ENCODE results near the gene B4GALT5.
"Not testable (repeated sequence)": the region's sequence is repeated elsewhere in the genome, so short reads cannot be mapped to it uniquely, and the experiment has no call there.

B4GALT5 gene

DNA sequence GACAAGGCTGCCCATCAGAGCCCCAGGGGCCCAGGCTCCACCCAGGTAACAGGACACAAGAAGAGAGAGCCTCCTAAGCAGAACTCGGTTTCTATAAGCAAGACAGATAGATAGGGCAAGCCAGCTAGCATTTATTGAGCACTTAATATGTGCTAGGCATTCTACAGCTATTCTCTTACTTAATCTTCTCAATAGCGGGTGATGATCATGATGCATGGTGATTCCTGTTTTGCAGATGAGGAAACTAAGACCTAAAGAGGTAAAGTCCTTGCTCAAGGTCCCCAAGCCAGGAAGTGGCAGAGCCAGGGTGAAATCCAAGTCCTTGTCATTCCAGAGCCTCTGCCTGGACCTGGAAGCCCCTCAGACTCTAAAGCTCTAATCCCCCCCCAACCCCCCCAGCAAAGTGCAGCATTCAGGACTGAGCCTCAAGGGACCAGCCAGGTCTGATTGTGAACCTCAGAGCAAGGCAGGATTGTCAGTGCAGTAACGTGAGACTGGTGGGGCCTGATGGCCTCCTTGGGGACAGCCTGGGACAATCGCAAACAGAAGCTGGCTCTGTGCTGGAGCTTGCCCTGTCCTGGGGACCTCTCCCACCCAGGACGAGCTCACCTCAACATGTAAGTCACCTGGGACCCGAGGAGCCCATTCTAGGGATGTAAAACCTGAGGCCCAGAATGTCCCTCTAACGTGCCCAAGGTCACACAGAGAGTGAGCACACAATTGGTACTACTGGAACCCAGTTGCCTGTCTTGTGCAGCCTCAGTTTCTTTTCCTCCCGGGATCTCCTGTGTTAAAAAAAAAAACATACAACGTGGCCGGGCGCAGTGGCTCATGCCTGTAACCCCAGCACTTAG, 97.3 kb downstream of the B4GALT5 start:
- Histone ChIP-seq H3K27ac (no peak overlapping the region), H3K4me3 (no peak overlapping the region)

DNA sequence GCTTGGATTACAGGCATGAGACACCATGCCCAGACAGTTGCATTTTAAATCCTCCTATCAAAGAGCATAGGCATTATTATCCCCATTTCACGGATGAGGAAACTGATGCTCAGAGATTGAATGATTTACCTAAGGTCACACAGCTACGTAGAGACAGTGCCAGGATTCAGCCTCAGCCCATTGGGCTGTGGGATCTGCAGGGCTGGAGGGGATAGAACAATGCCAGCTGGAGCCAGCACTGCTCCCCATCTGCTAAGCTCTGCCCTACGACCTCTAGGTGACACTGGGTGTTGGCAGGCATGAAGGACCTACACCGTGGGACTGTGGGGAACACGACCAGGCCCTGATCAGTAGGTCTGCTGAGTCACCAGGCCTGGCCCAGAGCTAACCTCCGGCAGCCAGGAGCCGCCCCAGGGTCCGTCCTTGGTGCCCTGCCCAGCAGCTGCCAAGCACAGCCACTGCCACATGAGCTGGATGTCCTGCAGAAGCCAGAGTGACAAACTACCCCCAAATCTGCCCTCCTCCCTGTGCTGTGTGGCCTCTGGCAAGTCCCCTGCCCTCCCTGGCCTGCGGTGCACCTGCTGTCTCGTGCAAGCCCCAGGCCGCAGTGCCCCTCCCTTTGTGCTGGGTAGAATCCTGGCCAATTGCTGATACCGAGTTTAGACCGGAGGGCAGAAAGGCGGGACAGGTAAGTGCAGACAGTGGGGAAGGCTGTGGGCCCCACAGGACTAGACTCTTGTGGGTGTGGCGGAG, 98.1 kb downstream of the B4GALT5 start:
- Histone ChIP-seq H3K27ac (no peak overlapping the region), H3K4me3 (no peak overlapping the region)

DNA sequence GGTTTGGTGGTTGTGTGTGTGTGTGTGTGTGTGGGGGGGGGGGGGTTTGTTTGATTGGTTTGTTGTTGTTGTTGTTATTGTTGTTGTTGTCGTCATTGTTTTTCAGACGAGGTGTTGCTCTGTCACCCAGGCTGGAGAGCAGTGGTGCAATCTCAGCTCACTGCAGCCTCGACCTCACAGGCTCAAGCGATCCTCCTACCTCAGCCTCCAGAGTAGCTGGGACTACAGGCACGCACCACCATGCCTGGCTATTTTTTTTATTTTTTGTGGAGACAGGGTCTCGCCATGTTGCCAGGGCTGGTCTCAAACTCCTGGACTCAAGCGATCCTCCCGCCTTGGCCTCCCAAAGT, 98.7 kb downstream of the B4GALT5 start:
- H3K4me3 ChIP-seq, H3K27ac ChIP-seq: not testable (repeated sequence)

DNA sequence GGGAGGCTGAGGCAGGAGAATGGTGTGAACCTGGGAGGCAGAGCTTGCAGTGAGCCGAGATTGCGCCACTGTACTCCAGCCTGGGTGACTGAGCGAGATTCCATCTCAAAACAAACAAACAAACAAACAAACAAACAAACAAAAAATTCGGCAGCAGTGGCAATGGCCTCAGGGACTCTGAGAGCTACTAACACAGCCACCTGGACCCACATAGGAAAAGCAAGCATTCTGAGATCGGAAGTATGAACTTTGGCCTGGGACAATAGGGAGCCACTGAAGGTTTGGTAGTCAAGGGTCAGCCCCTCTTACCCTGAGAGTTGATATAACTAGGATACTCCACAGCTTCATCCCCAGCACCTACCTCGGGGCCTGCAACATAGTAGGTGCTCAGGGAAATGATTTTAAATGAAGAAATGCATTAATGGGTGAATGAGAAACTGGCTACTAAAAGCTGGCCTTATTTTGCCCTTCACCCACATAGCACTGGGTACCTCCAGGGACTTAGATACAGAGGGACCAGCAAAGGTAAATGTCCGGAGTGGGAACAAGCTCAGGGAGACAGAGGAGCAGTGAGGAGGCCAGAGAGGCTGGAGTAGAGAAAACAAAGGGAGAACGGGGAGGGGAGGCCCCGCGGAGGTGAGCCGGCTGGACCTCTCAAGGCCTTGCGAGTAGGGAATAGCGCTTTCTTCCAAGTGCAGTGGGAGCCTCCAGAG, 99.2 kb downstream of the B4GALT5 start:
- H3K4me3 ChIP-seq: no peak overlapping the region
- H3K27ac ChIP-seq: no peak overlapping the region

DNA sequence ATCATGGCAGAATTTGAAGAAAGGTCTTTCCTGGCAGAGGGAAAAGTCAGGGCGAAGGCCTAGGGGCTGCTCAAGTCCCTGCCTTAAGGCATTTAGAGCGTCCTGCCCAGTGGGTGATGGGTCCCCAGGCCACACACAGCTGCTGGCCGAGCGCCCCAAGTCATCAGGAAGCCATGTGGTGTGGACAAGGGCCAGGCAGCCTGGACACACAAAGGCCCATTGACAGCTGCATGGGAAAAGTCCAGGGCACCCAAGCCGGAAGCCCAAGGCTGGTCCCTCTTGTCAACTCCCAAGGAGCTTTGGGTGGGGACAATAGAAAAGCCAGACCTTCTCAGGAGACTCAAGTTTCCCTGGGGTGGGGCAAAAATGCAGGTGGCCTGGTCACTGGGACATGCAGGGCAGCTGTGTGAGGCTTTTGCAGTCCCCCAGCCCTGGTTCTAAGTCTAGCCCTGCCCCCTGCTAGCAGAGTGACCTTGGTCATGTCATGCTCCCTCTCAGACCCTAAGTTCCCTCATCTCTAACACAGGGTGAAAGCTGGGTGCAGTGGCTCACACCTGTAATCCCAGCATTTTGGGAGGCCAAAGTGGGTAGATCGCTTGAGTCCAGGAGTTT, 101.4 kb downstream of the B4GALT5 start:
- H3K4me3 ChIP-seq: no peak overlapping the region
- H3K27ac ChIP-seq: no peak overlapping the region

DNA sequence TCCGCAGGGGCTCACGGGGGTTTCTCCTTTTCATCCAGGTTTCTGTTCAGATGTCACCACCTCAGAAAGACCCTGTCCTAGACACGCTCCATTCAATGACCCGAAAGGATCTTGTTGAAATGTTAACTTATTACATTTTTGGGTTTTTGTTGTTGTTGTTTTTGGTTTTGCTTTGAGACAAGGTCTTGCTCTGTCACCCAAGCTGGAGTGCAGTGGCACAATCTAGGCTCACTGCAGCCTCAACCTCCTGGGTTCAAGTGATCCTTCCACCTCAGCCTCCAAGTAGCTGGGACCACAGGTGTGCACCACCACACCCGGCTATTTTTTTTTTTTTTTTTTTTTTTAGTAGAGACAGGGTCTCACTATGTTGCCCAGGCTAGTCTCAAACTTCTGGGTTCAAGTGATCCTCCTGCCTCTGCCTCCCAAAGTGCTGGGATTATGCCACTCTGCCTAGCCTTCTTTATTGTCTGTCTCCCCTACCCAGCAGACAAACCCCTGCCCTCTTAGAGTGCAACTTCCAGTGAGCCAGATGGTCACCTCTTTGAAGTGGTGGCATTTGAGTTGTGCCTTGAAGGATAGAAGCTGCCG, 102.0 kb downstream of the B4GALT5 start:
- H3K27ac ChIP-seq: not testable (repeated sequence)
- H3K4me3 ChIP-seq: peak overlapping the region in 2 of 7 experiments; percentile 2 to 4

DNA sequence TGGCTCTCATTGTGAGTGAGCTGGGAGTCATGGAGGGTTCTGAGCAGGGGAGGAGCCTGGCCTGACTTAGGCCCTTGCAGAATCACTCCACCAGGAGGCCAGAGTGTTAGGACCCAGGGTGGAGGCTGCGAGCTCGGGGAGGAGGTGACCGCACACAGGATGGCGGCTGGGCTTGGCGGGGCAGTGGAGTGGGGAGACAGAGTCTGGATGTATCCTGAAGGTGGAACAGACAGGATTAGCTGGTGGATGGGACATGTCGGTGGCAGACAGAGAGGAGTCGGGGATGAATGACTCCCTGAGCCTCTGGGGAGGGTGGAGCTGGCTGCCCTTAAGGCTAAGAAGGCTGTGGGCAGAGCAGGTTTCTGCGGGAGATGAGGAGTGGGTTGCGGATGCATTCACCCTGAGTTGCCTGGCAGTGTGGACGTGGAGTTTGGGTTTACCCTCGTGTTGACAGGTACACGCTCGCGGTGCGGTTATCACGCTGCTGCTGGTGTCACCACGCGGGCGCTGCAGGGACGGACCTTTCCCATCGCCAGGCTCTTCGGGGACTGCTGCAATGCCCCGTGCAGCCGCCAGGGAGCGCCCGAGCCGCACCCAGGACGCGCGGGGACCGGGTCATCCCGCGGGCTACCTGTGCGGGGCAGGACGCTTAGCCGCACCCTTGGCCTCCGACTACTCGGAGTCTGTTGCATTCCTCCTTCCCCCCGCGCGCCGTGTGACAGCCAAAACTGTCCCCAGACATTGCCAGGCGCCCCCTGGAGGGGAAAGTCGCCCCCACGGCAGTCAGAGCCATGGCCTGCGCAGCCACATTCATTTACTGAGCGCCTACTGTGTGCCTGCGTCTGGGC, 102.8 kb downstream of the B4GALT5 start:
- no peak overlapping the region for H3K27ac ChIP-seq

DNA sequence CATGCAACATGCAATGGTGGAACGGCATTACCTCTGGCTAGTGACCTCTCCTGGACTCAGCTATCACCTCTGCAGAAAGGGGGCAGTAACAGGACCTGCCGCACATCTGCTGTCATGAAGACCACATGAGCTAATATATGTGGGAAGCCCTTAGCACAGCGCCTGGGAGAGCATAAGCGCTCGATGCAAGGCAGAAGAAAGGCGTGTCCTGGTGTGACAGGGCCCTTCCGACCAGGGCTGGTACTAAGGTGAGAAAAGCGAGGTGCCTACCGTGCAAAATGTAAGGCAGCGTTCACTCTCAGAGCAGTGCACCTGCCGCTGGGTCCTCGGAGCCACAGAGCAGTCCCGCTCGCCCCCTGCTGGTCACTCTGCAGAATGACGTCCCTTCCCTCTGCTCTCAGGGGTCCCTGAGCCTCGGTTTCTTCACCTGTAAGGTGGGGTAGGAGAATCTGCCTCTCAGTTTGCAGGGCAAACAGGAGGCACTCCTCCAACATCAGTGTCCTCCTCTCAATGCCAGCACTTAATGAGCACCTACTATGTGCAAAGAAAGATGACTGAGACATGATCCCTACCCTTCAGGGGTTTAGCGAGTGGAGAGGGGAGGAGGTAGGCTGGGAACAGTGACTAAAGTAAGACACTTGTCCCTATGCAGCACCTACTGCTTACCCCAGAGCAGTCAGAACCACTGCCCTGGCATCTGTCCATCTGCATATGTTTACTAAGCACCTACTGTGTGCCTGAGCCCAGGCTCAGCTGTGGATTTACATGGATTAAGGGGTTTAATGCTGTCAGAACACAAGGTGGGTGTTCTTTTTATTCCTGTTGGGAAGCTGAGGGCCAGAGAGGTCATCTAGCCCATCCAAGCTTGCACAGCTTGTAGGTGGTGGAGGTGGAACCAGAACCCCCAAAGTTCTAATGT, 104.7 kb downstream of the B4GALT5 start:
- Histone ChIP-seq H3K27ac (no peak overlapping the region), H3K4me3 (no peak overlapping the region)

More for the DNA sequence above, 102.8 kb downstream of the B4GALT5 start:
- H3K4me3 ChIP-seq: peak overlapping the region in 3 of 7 experiments; percentile 0 to 4 (median 2)

DNA sequence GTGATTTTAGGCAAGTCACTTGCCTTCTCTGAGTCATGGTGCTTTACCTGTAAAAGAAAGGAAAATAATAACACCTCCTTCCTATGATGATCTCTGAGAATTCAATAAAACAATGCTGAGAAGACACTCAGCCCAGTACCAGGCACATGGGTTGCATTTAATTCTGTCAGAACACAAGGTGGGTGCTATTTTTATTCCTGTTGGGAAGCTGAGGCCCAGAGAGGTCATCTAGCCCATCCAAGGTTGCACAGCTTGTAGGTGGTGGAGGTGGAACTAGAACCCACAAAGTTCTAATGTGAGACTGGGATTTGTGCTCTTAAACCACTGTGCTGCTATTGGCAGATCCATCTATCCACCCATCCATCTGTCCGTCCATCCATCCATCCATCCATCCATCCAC, 106.1 kb downstream of the B4GALT5 start:
- Histone ChIP-seq H3K27ac (no peak overlapping the region), H3K4me3 (no peak overlapping the region)

DNA sequence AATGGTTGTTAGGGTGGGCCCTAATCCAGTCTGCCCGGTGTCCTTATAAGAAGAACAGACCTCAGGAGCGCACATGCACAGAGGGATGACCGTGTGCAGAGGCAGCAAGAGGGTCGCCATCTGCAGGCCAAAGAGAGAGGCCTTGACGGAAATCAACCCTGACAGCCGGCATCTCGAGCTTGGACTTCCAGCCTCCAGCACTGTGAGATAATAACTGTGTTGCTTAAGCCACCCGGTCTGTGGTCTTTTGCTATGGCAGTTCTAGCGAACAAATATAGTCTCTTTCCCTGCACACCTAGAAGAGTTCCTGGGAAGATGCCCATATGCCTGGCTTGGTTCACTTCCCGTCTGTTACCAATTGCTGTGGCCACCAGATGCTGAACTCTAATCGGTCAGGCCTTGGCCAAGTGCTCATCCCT, 110.5 kb downstream of the B4GALT5 start:
- H3K27ac ChIP-seq: no peak overlapping the region
- H3K4me3 ChIP-seq: no peak overlapping the region

DNA sequence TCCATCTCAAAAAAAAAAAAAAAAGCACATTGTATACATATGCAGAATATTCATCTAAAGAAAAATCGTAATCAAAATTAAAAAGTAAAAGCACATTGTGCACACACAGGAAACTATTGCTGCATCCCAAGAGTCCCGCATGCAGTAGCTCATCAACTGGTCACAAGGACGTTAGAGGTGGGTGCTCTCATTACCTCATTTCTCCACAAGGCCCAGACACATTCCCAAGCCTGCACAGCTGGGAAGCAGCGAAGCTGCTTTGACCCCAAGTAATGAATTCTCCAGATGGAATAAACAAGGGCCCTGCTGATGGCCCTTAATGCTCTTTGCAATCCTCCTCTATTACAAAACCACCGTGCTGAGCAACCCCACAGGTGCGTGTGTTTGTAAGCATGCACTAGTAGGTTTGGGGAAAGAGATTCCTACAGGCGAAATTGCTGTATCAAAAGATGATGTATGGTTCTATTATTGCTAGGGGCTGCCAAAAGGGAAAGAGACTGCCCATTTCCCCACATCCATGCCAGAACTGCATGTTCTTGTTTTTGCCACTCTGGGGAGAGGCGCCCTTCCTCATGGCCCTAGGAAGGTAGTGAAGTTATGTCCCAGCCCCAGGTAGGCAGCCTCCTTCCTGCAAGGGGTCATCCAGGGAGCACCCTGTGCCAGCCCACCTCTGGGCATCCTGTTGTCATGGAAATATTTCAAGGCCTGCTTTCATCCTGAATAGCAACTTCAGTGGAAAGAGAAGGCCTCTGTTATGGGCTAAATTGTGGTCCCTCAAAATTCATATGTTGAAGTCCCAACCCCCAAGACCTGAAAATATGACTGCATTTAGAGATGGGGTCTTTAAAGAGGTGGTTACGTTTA, 111.1 kb downstream of the B4GALT5 start:
- no peak overlapping the region for H3K27ac ChIP-seq
- no peak overlapping the region for H3K4me3 ChIP-seq

DNA sequence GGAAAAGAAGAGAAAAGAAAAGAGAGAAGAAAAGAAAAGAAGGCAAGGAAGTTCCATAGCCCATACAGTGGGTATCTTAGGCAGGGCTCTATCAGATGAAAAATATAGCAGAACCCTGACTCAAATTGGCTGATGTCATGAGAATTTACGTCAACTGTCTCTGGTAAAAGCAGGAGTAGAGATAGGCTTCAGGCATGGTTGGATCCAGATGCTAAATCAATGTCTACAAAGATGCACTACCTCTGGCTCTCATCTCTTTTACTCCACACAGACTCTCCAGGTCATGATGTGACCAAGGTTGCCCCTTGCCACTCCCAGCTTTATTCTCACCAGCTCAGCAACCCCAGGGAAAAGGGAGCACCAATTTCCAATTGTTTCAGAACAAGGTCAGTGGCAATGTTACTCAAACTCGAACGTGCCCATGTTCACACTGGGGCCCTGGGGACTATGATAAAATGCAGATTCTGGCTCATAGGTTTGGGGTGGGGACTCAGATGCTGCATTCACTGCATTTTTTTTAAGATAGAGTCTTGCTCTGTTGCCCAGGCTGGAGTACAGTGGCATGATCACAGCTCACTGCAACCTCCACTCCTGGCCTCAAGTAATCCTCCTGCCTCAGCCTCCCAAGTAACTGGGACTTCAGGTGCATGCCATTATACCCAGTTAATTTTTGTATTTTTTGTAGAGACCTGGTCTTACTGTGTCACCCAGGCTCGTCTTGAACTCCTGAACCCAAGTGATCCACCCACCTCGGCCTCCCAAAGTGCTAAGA, 112.3 kb downstream of the B4GALT5 start:
- H3K27ac ChIP-seq: peak overlapping the region in 3 of 21 experiments; percentile 9 to 39 (median 12)
- H3K4me3 ChIP-seq: no peak overlapping the region

DNA sequence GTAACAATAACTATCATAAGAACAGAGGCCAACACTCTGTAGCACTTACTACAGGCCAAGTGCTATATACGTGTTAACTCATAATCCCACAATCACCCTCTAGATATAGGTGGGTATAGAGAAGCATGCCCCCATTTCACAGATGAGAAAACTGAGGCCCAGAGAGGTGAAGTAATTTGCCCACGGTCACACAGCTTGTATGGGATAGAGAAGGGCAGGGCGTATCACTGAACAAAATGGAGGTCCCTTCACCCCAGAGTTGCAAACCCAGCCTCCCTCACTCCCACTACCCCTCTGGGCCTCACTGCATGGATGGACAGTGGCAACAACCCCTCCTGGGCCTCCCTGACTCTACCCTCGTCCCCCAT, 113.9 kb downstream of the B4GALT5 start:
- Histone ChIP-seq H3K4me3 (no peak overlapping the region), H3K27ac (peak overlapping the region in 2 of 21 experiments; percentile 23 to 39)

DNA sequence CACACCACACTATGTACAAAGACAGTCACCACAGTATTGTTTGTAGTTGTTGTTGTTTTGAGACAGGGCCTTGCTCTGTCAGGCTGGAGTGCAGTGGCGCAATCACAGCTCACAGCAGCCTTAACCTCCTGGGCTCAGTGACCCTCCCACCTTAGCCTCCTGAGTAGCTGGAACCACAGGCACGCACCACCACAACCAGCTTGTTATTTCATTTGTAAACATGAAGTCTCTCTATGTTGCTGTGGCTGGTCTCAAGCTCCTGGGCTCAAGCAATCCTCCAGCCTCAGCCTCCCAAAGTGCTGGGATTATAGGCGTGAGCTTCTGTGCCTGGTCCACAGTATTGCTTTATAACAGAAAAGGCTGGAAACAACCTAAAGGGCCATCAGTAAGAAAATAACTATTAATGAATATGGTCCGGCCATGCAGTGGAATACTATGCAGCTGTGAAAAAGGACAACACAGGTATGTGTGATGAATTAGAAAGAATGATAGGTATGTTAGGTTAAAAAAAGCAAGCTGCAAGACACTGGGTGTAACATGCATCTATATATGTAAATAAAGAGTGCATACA, 115.8 kb downstream of the B4GALT5 start:
- no peak overlapping the region for H3K4me3 ChIP-seq
- no peak overlapping the region for H3K27ac ChIP-seq

DNA sequence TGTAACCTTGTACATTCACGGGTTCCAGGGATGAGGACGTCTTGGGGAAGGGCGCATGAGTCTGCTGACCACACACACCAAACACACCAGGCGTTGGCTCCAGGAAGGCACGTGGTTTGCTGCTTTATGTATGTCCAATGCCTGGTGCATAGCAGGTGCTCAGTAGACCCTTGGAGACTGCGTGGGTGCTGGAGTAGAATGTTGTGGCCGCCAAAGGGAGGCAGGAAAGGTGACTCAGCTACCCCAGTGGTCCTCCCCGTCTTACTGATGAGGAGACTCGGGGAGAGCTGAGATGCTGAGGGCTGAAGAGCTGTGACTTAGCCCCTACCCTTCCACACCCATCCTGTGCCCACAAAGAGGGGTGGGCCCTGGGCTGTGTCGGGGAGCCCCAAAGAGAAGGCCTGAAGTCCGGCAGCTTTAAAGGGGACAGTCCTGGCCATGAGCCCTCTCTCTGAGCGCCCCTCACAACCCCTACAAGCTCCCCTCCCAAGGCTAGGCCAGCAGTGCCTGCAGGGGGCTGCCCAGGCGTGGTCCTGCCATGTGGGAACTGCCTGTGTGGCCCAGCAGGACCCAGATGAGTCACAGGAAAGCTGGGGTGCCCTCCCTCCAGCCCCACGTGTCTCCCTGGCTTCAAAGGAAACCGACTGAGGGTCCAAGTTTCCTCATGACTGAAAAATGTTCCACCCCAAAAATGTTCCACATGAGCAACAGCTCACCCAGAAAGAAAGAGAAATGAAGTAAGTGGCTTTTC, 117.7 kb downstream of the B4GALT5 start:
- Histone ChIP-seq H3K4me3 (no peak overlapping the region), H3K27ac (peak overlapping the region in 17 of 21 experiments; percentile 15 to 89 (median 61))
